MM.1S (cell line): ENCODE data around the gene STARD4.

ENCODE experiments used
- DNase-seq: peaks from one replicate; pipeline ENCODE4 v3.0.0-alpha.2; 2015
- H2AFZ ChIP-seq: fragments of 300-600 bp; sonication (generic); 2 replicates; pipeline ENCODE4 v1.6.0; 2016; ENCODE audit warnings: antibody characterized with exemption, low read length
- H3F3A ChIP-seq: fragments of 300-600 bp; sonication (generic); 2 replicates; pipeline ENCODE4 v1.6.1; 2016; ENCODE audit warnings: mild to moderate bottlenecking, antibody characterized with exemption, low read length, moderate library complexity, mixed read lengths; ENCODE audit not compliant: insufficient read depth
- H3K27ac ChIP-seq: fragments of 300-600 bp; sonication (generic); 2 replicates; pipeline ENCODE4 v1.5.1; 2016; ENCODE audit warnings: mild to moderate bottlenecking, low read length
- H3K27me3 ChIP-seq: fragments of 300-600 bp; sonication (generic); replicated peaks from 2 replicates; pipeline ENCODE4 v1.6.0; 2016; ENCODE audit warnings: low read length; ENCODE audit not compliant: insufficient read depth
- H3K36me3 ChIP-seq: fragments of 300-600 bp; sonication (generic); replicated peaks from 2 replicates; pipeline ENCODE4 v1.6.1; 2016; ENCODE audit warnings: mild to moderate bottlenecking, low read length, mixed read lengths; ENCODE audit not compliant: insufficient read depth
- H3K4me1 ChIP-seq: fragments of 300-600 bp; sonication (generic); 2 replicates; pipeline ENCODE4 v1.6.1; 2016; ENCODE audit warnings: low read length, mixed read lengths
- H3K4me2 ChIP-seq: fragments of 300-600 bp; sonication (generic); 2 replicates; pipeline ENCODE4 v1.6.0; 2016; ENCODE audit warnings: low read depth, low read length
- H3K4me3 ChIP-seq: fragments of 300-600 bp; sonication (generic); 2 replicates; pipeline ENCODE4 v1.5.1; 2016; ENCODE audit warnings: low read length, mixed read lengths
- H3K79me2 ChIP-seq: fragments of 300-600 bp; sonication (generic); 2 replicates; pipeline ENCODE4 v1.6.1; 2016; ENCODE audit warnings: mixed run types, low read length, mixed read lengths
- H3K9ac ChIP-seq: fragments of 300-600 bp; sonication (generic); 2 replicates; pipeline ENCODE4 v1.6.1; 2016; ENCODE audit warnings: low read length, mixed read lengths
- H3K9me2 ChIP-seq: fragments of 300-600 bp; sonication (generic); replicated peaks from 2 replicates; pipeline ENCODE4 v1.6.1; 2016; ENCODE audit warnings: mild to moderate bottlenecking, low read length, mixed read lengths; ENCODE audit not compliant: insufficient read depth
- H3K9me3 ChIP-seq: fragments of 300-600 bp; sonication (generic); replicated peaks from 2 replicates; pipeline ENCODE4 v1.6.1; 2016; ENCODE audit warnings: mild to moderate bottlenecking, low read length, mixed read lengths; ENCODE audit not compliant: insufficient read depth
- H4K20me1 ChIP-seq: fragments of 300-600 bp; sonication (generic); 2 replicates; pipeline ENCODE4 v1.6.1; 2016; ENCODE audit warnings: mild to moderate bottlenecking, low read length, moderate library complexity, mixed read lengths; ENCODE audit not compliant: insufficient read depth
- EZH2 ChIP-seq: fragments of 300-600 bp; sonication (generic); optimal IDR thresholded peaks from 2 replicates; pipeline ENCODE3; 2017; ENCODE audit warnings: low read depth, mild to moderate bottlenecking, antibody characterized with exemption, low read length, mixed read lengths
- EZH2phosphoT487 ChIP-seq: fragments of 300-600 bp; sonication (generic); IDR thresholded peaks from 2 replicates; pipeline ENCODE4 v1.6.1; 2018; ENCODE audit warnings: antibody characterized with exemption, low read length
- TF ChIP-seq, protein P1 (sequence below): fragments of 300-600 bp; sonication (generic); IDR thresholded peaks from 2 replicates; pipeline ENCODE4 v1.5.1; 2016; ENCODE audit warnings: antibody characterized with exemption, low read length, mixed read lengths

The STARD4 gene

DNA sequence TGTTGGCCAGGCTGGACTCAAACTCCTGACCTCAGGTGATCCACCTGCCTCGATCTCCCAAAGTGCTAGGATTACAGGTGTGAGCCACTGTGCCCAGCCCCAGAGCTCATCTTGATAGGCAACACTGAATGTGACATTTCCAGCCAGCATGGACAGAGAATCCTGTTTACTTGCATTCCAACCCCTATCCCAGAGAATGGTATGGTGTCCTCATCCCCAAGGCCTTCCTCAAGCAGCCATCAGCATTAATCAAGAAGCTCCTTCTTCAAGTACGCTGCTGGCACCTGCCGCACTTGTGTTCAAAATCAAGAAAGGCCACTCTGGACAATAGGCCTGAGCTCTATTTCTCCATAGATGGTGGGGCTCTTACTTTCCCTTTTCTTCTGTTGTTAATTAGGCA, 40.2 kb downstream of the STARD4 start:
- no peak for DNase-seq
- Histone ChIP-seq H3K27me3 (no peaks in the 10 kb centered on the region), H3K36me3 (no peaks in the 10 kb centered on the region), H4K20me1 (no peaks in the 10 kb centered on the region), H2AFZ (no peak overlapping the region), H3K4me3 (no peak overlapping the region), H3K9me2 (no peaks in the 10 kb centered on the region), H3K9me3 (no peaks in the 10 kb centered on the region), H3K27ac (no peak overlapping the region), H3K4me1 (no peaks in the 10 kb centered on the region), H3K9ac (no peak overlapping the region), H3F3A (no peaks in the 10 kb centered on the region), H3K79me2 (no peaks in the 10 kb centered on the region), H3K4me2 (no peak overlapping the region)
- no peak for TF ChIP-seq EZH2
- TF ChIP-seq, protein P1, sequence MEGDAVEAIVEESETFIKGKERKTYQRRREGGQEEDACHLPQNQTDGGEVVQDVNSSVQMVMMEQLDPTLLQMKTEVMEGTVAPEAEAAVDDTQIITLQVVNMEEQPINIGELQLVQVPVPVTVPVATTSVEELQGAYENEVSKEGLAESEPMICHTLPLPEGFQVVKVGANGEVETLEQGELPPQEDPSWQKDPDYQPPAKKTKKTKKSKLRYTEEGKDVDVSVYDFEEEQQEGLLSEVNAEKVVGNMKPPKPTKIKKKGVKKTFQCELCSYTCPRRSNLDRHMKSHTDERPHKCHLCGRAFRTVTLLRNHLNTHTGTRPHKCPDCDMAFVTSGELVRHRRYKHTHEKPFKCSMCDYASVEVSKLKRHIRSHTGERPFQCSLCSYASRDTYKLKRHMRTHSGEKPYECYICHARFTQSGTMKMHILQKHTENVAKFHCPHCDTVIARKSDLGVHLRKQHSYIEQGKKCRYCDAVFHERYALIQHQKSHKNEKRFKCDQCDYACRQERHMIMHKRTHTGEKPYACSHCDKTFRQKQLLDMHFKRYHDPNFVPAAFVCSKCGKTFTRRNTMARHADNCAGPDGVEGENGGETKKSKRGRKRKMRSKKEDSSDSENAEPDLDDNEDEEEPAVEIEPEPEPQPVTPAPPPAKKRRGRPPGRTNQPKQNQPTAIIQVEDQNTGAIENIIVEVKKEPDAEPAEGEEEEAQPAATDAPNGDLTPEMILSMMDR = no peak

DNA sequence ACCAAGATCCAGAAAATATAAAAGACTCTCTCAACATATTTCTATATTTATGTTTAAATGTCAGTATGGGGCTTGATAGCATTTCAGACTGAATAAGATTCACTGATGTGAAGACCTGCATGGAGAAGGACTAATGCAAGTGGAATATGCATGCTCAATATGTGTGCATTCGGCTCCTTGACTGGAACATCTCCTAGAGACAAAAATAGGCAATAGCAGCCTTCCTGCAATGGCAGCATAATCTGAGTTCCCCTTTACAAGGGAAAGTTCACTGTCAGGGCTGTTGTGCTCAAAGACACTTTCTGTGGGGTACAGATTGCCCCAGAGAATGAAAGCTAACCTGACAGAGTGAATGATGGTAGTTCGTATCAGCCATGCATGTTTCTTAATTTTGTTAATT, 42.4 kb downstream of the STARD4 start:
- no peaks in the 10 kb centered on the region for H3K36me3 ChIP-seq
- H3K27ac ChIP-seq = no peak overlapping the region
- H3K4me2 ChIP-seq = no peak overlapping the region
- H3K79me2 ChIP-seq = no peaks in the 10 kb centered on the region
- H3K4me3 ChIP-seq = no peak overlapping the region
- no peaks in the 10 kb centered on the region for H3K4me1 ChIP-seq
- no peak overlapping the region for H3K9ac ChIP-seq
- TF ChIP-seq EZH2 (no peak), EZH2phosphoT487 (no peak)
- TF ChIP-seq, protein P1 = no peak
- H3K9me3 ChIP-seq = no peaks in the 10 kb centered on the region
- H2AFZ ChIP-seq = no peak overlapping the region
- DNase-seq = no peak
- H3K27me3 ChIP-seq = no peaks in the 10 kb centered on the region
- H3K9me2 ChIP-seq = no peaks in the 10 kb centered on the region
- H4K20me1 ChIP-seq = no peaks in the 10 kb centered on the region
- no peaks in the 10 kb centered on the region for H3F3A ChIP-seq

DNA sequence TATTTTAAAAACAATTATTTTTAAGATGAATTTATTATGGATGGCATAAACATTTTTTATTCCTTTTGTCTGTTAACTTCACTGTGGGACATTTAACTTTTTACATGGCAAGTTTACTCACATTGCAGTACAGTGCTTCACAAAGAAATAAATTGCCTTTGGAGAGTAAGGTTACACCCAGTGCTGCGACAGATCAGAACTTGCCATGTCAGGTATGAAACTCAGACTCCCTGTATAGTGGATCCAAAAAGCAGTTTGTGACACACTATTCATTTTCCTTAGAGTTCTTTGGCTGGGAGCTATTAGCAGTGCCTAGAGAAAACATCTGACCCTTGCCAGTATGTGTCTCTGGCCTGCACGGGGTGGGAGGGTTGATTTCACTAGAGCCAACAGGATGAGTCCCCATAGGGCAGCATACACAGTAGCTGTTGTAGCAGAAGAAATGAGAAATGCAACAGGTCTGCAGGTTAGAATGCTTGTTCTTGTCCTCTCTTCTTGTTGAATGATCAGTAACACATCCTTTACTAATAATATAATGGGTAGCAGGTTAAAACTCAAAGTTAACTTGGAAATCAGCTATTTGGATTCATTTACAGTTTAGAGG, 42.9 kb downstream of the STARD4 start:
- Histone ChIP-seq H3K27ac (no peak overlapping the region), H3K4me3 (no peak overlapping the region), H3K79me2 (no peaks in the 10 kb centered on the region), H3K9me2 (no peaks in the 10 kb centered on the region), H3K4me1 (no peaks in the 10 kb centered on the region), H3K9me3 (no peaks in the 10 kb centered on the region), H4K20me1 (no peaks in the 10 kb centered on the region), H3K9ac (no peak overlapping the region), H3K36me3 (no peaks in the 10 kb centered on the region), H3F3A (no peaks in the 10 kb centered on the region), H3K4me2 (no peak overlapping the region), H2AFZ (no peak overlapping the region), H3K27me3 (no peaks in the 10 kb centered on the region)
- DNase-seq = no peak
- no peak for TF ChIP-seq EZH2
- no peak for TF ChIP-seq EZH2phosphoT487
- TF ChIP-seq, protein P1 = no peak
